RCC 7860 (cell line): ENCODE data around the gene GMNN.

ENCODE experiments used
- DNase-seq: peaks from one replicate; pipeline ENCODE4 v3.0.0-alpha.2; 2015; ENCODE audit warnings: low spot score
- FAIRE-seq: peaks from 2 replicates; lab custom pipeline; 2012; peaks lifted over from hg19 to GRCh38; lab: Jason Lieb, UNC

Gene GMNN

DNA sequence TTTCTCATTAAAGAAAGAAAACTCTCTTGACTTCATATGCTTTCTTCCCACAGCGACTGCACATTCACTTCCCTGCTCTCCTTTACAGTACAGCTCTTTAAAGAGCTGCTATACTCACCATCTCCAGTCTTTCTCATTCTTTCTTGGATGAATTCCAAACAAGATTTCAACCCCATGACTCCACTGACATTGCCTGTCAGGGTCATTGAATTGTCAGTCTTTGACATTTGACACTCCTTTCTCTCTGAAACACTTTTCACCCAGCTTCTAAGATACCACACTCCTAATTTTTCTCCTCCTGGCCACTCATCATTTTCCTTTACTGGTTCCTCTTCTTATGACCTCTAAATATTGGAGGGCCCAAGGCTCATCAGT lies 24.8 kb downstream of the GMNN start:
- no peak for FAIRE-seq

DNA sequence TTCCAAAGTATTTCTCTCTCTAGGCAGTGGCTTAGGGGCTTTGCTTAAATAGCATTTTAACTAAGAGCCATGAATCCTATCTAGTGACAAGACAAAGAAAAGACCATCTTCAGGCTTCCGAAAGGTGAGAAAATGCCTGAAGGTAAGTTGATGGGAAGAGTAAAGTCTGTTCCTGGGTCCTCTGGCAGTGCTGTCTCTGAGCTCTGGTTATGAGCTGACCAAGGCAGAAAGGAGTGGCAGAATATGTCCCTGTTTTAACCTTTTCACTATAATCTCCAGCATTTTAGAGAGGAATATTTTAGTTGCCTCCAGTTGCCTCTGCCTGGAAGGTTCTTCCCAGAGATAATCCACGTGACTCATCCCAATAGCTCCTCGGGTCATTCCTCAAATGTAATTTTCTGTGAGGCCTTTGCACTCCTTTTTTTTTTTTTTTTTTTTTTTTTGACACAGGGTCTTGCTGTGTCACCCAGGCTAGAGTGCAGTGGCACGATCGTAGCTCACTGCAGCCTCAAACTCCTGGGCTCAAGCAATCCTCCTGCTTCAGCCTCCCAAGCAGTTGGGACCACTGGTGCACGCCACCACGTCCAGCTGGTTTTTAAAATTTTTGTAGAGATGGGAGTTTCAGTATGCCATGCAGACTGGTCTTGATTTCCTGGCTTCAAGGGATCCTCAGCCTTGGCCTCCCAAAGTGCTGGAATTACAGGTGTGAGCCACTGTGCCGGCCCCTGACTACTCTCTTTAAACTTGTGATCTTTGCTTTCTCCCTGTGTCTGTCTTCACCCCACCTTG lies 27.7 kb downstream of the GMNN start:
- DNase-seq (no peak), FAIRE-seq (no peak)

More for the DNA sequence above, 24.8 kb downstream of the GMNN start:
- no peak for DNase-seq

DNA sequence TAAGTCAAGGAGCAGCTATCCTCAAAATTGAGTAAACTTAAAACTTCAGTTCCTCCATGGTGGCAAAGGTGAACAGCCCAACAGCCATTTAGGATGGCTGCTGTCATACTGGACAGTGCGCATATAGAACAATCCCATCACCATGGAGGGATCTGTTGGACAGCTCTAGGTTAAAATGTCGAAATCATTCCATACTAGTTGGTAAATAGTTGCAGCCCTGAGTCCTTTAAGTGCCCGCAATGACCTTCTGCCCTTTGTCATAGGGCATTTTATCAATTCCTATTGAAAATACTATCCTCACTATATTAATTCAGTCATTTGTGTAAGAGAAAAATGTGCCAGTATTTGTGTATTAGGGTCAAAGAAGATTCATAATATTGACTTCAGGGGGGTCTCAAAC lies 32.8 kb downstream of the GMNN start:
- DNase-seq (no peak), FAIRE-seq (no peak)

DNA sequence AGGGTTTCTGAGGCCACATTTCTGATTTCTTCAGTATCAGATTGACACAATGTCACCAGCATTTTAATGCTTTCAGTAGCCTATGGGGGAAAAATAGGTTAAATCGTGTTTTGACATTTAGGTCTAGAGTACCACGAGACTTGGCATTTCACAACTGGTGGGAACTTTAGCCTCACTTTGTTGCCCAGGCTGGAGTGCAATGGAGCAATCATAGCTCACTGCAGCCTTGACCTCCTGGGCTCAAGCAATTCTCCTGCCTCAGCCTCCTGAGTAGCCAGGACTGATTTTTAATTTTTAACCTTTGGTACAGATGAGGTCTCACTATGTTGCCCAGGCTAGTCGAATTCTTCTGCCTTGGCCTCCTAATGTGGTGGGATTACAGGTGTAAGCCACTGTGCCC lies 35.0 kb downstream of the GMNN start:
- FAIRE-seq = no peak
- DNase-seq = no peak

DNA sequence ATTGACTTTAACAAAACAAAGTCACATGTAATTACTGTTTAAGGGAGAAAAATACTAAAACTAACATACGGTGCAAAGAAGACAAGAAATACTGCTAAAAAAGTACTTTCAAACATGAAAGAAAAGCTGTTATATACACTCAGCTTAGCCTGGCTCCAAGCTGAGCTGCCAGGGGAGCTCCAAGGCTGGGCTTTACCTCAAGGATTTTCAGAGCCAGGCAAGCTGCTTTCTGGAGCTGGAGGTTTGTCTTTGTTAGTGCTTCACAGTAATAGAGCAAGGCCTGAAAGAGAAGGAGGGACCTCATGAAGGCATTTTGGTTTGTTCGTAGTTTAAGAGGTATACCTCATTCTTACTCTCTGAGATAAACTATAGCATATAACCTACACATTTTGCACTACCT lies 43.6 kb downstream of the GMNN start:
- DNase-seq = no peak
- no peak for FAIRE-seq

DNA sequence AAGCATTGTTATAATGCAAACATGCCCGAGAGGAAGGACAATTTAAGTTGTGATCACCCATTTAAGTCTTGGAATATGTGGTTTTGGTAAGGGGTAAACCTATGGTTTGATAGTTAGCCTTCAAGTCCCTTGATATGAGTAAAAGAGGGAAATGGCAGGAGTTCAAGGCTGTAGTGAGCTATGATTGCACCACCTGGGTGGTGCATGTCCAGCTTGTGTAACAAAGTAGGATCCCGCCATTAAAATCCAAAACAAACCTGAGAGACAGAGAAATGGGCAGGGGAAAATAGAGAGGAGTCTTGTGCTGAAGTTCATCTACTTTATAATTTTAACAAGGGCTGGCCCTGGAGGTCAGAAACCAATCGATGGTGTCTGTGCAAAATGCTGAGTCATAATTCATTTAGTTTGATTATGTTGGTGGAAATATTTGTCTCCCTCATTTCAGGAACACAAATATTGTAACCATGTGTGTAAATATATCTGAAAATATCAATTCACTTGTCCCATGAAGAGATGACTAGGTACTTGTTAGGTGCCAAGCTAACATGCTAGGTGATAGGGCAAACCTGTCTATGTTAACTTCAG lies 47.2 kb downstream of the GMNN start:
- FAIRE-seq = no peak

DNA sequence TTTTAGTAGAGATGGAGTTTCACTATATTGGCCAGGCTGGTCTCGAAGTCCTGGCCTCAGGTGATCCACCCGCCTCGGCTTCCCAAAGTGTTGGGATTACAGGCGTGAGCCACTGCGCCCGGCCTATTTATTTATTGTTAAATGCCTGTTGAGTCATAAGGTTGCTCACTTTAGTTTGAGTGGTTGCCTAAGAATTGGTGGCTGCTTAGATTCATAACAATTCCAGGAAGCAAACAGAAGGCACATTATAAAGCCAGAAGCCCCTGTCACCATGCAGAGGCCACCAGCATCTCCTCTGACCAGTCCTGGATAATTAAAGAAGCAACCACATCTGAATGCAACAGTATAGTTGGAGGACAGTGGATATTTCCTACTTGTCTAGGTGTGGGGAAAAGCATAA lies 48.0 kb downstream of the GMNN start:
- no peak for DNase-seq

More for the DNA sequence above, 47.2 kb downstream of the GMNN start:
- no peak for DNase-seq

DNA sequence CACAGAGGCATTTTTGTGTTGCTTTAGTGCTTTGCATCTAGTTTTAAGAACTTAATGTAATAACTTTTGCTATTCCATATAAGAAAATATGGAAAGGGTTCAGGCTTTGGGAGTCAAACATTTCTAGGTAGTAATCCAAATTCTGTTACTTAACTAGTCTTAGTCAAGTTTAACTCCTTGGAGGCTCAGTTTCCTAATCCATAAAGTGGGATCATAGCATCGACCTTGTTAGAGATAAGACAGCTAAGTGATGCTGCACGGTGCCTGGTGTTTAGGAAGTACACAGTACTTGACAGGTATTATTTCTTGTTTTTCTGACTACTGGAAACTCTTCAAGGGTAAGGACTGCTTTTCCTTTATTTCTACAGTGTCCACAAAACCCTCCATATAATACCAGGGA lies 48.4 kb downstream of the GMNN start:
- no peak for FAIRE-seq
- DNase-seq = no peak

More for the DNA sequence above, 48.0 kb downstream of the GMNN start:
- FAIRE-seq = no peak

DNA sequence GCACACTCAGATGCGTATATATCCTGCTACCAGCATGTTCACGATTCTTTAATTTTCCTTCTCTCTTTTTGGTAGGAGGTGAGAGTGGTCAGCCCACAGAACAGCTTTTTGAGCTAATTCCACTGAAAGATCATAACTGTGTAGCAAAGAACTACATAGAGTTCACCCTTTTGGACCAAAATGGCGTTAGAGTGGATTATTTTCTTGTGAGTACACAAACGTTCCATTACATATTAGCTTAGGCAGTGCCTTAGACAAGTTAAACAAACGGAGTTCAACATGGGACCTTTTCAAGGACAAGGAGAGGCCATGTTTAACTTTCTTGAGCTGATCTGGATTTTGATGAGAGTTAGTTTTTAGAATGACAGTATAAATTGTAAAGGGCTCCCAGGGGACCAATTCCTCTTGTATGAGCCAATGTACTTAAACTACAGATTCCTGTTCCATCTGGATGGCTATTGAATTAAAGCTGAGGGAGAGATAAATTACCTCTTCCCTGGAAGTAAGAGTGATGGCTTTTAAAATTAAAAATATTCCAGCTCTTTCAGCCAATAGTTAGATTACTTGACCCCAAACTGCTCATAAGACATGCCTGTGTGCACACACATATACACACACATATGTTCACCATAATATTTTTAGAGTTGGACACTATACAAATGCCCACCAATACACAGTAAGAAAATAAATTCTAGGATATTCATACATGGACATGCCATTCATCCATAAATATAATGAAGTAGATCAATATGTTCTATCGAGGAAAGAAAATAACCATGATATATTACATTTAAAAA lies 49.6 kb downstream of the GMNN start:
- DNase-seq (no peak), FAIRE-seq (no peak)

DNA sequence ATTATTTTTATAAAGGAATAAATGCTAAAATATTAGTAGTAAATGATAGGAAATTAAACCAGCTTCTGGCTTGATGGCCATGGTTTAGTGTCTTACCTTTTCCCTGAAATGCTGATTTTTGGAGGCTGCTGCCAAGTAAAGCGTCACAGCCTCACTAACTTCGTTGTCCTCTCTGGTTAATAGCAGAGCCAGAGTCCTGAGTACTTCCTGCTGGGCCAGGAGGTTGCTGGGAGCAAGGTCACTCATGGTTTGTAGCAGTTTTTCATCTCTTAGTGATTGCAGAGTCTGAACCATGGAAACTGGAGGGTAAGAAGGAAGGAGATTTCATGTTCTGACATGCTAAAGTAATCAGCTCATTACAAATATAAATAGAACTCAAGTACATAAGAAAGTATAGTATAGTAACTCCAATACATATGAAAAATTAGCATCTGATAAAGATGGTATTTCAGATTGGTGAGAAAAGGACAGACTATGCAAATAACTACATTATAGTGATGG lies 50.4 kb downstream of the GMNN start:
- DNase-seq (no peak), FAIRE-seq (no peak)

DNA sequence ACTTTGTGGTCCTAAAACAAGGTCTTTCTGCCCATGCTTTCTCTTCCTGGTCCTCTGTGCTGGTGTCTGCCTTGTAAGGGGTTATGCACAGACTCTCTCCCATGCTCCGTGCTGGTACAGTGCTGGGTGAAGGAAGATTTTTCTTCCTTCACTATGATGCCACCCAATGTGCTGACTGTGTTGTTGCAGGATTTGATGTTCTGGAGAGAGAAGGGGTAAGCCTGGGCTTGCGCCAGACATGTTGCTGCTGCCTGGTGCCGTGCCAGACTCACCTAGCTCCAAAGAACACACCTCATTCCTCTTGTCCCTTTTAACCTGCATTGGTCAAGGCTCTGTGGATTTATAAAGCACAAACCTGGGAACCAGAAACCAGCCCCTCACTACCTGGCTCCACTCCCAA lies 52.4 kb downstream of the GMNN start:
- DNase-seq = no peak
- FAIRE-seq = no peak

DNA sequence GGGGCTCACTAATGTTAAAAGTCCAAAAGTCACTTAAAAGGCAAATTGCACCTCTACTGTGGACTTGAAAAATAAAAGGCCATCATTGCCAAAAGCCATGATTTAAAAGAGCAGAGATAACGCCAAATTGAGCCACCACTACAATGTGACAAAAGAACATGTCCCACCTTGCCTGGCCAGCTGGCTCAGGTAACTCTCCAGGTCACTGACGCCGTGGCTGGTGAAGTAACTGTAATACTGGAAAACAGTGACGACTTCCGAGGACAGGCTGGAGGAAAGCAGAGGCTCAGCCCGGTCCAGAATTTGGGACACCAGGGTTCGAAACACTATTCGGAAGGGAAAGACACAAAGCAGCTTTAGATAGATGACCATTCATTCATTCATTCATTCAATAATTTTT lies 53.2 kb downstream of the GMNN start:
- no peak for DNase-seq
- FAIRE-seq = no peak

DNA sequence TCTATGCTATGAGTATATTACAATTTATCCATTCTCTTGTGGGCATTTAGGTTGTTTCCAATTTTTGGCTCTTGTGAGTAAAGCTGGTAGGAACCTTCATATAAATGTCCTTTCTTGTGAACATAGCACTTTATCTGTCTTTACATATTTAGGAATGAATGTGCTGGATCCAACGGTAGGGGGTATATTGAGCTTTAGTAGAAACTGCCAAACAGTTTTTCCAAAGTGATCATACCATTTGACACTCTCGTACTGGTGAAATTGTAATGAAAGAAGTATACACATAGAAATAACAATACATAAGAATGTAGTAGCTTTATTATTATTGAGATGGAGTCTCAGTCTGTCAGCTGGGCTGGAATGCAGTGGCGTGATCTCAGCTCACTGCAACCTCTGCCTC lies 54.9 kb downstream of the GMNN start:
- no peak for DNase-seq
- no peak for FAIRE-seq

DNA sequence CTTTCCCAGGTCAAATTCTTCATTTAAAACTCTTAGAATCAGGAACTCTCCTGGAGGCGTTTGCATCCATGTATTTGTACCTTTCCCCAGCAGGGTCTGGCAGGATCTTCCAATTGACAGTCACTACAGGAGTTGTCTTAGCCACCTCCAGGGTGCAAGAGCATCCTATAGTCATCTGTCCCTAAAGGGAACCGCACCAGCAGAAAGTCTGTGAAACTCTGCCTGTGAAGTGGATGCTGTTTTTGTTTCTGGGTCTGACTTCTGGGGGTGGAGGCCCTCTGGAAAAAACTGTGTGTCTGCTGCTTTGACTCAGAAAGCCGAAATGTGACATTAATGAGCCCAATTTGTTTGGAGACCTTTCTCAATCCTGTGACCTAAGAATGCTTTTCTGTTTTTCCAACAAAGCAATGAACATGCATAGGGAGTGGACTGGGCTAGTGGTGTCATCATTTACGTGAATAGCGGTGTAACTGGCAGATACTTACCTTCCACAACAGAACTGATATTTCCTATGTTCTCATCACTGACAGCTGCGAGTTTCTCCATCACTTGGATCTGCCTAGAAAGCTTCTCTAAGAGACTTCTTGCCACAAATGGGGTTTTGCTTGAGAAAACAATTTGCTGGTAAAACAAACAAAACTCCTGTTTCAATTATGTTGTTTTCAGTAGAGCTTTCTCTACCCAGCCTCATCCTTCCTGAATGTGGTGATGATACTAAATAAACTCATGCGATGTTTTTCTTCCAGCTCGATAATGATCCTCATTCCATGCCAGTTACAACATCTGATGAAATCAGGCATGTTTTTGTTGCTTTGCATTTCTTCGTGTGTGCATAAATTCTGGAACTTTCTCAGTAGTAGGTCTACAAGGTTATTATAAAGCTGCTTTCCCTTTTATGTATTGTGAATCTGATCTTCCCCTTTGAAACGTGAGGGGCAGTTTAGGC lies 57.3 kb downstream of the GMNN start:
- FAIRE-seq (no peak), DNase-seq (no peak)

DNA sequence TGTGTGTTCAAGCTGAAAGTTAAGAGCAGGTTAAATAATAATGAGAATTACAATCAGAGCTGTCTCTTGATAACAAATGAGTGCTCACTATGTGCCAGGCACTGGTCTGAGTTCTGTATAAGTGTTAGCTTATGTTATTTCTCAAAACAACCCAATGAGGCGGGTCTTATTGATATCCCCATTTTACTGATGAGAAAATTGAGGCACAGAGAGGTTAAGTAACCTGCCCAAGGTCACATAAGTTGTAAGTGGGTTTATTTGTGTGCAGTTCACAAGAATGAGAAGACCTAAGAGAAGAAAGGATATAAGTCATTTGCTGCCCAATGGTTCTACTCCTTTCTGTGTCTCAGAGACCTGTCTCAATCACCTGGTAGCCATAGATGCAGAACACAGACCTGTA lies 58.1 kb downstream of the GMNN start:
- FAIRE-seq = no peak
- DNase-seq = no peak

DNA sequence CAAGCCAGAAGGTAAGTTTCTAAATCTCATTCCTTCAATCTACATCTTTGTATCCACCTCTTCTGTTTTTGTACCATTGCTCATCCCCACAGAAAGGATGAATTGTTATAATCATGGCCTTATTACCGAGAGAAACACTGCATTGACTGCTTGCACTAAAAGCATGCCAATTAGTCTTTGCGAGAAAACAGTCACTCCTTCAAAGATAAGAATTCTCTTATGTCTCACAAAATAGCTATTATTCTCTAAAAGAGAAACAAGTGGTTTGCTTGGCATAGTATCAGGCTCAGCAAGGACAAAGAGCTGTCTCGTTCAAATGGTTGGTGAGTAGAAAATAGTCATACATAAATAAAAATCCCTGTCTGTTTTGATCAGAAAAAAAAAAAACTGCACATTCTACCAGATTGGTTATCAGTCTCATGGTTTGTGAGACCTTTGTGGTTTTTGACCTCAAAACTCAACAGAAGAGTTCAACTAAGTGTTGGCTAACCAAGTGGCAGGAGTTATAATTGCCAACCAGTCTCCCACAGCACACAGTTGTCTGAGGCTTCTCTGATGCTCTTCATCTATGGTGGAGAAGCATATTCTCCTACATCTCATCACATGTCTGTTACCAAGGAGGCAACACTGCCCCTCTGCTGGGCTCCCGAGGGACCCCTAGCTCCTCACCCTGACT lies 59.1 kb downstream of the GMNN start:
- DNase-seq = no peak
- FAIRE-seq = no peak
